HG03432 (cell line): Measurements from ENCODE around the gene KIR2DL3.
"Not testable (repeated sequence)": the region's sequence is repeated elsewhere in the genome, so short reads cannot be mapped to it uniquely, and the experiment has no call there.

ENCODE experiments used
- ATAC-seq: cut with Tn5 transposase; IDR thresholded peaks from one replicate; pipeline ENCODE4 v1.9.1; 2021; ENCODE audit warnings: mild to moderate bottlenecking, moderate library complexity; ENCODE audit not compliant: unreplicated experiment

Gene KIR2DL3

GRCh38 chr19:54741950-54742349, 3.6 kb downstream of the KIR2DL3 start:
- not testable (repeated sequence) for ATAC-seq

GRCh38 chr19:54744080-54744479, 5.8 kb downstream of the KIR2DL3 start:
- ATAC-seq = not testable (repeated sequence)

- not testable (repeated sequence) for ATAC-seq
Observed at GRCh38 chr19:54747614-54748322, 9.5 kb downstream of the KIR2DL3 start.

- not testable (repeated sequence) for ATAC-seq
Observed at GRCh38 chr19:54750276-54750675, 12.0 kb downstream of the KIR2DL3 start.

- ATAC-seq = not testable (repeated sequence)
Observed at GRCh38 chr19:54756204-54757110, 18.1 kb downstream of the KIR2DL3 start.

GRCh38 chr19:54758577-54758976, 20.3 kb downstream of the KIR2DL3 start:
- ATAC-seq = not testable (repeated sequence)

- not testable (repeated sequence) for ATAC-seq
Observed at GRCh38 chr19:54764219-54764618, 25.9 kb downstream of the KIR2DL3 start.

- ATAC-seq = not testable (repeated sequence)
Observed at GRCh38 chr19:54766464-54766863, 28.2 kb downstream of the KIR2DL3 start.

GRCh38 chr19:54769646-54770045, 31.3 kb downstream of the KIR2DL3 start, which contains the start of gene KIR2DL1:
Gene KIR2DL1, plus strand, starts transcription at chr19:54769793. Its CDS starts 58 bp downstream, at chr19:54769851.
- not testable (repeated sequence) for ATAC-seq

GRCh38 chr19:54770511-54770910, 32.2 kb downstream of the KIR2DL3 start:
- not testable (repeated sequence) for ATAC-seq

GRCh38 chr19:54771018-54771960, 33.0 kb downstream of the KIR2DL3 start:
- ATAC-seq = not testable (repeated sequence)

- not testable (repeated sequence) for ATAC-seq
Observed at GRCh38 chr19:54772666-54773065, 34.4 kb downstream of the KIR2DL3 start.

GRCh38 chr19:54775095-54775815, 36.9 kb downstream of the KIR2DL3 start:
- not testable (repeated sequence) for ATAC-seq

GRCh38 chr19:54775830-54776229, 37.5 kb downstream of the KIR2DL3 start:
- ATAC-seq = not testable (repeated sequence)

- ATAC-seq = not testable (repeated sequence)
Observed at GRCh38 chr19:54777851-54778250, 39.5 kb downstream of the KIR2DL3 start.

- not testable (repeated sequence) for ATAC-seq
Observed at GRCh38 chr19:54778896-54779295, 40.6 kb downstream of the KIR2DL3 start.

- ATAC-seq = not testable (repeated sequence)
Observed at GRCh38 chr19:54782916-54783315, 44.6 kb downstream of the KIR2DL3 start.

GRCh38 chr19:54786091-54786723, 47.9 kb downstream of the KIR2DL3 start:
- not testable (repeated sequence) for ATAC-seq

GRCh38 chr19:54788154-54788553, 49.8 kb downstream of the KIR2DL3 start:
- ATAC-seq = not testable (repeated sequence)
